H1 (cell line): ENCODE results near the gene RAB1A. TPM values are rescaled to one million over a fixed set of nuclear protein-coding genes. Genes with fewer than 3 reads are reported as not detected.
A peak's percentile ranks its signal among the peaks of the same experiment; 100 is the strongest.

Experiments used
- CTCF ChIA-PET: fragments of 300-600 bp; sonication (Branson Sonifier 250); formaldehyde crosslinking; loops from one replicate; lab custom pipeline; 2021; ENCODE audit not compliant: partially characterized antibody; lab: Charles Lee
- POLR2A ChIA-PET: fragments of 300-600 bp; sonication (Branson Sonifier 250); formaldehyde crosslinking; loops from one replicate; lab custom pipeline; 2021; ENCODE audit warnings: inconsistent platforms; ENCODE audit not compliant: partially characterized antibody; lab: Charles Lee
- DNase-seq, 2 experiments: peaks; one replicate each; pipeline versions ENCODE4 v3.0.0 to v3.0.0-alpha.2; 2010 to 2022; ENCODE audit warnings: low spot score in 2 of 2, low read depth in 1 of 2, mixed read lengths in 1 of 2
- FAIRE-seq: peaks from 2 replicates; lab custom pipeline; 2011; peaks lifted over from hg19 to GRCh38; lab: Jason Lieb, UNC
- H2AFZ ChIP-seq: 2 replicates; pipeline ENCODE4 v1.8.1; 2012; ENCODE audit warnings: low read length, inconsistent platforms
- H2AK5ac ChIP-seq: 2 replicates; pipeline ENCODE4 v1.6.1; 2013; ENCODE audit warnings: low read depth, low read length
- H2BK120ac ChIP-seq: replicated peaks from 2 replicates; pipeline ENCODE3; 2013; ENCODE audit warnings: low read depth, low read length, inconsistent platforms
- H2BK12ac ChIP-seq: 2 replicates; pipeline ENCODE4 v1.6.1; 2013; ENCODE audit warnings: low read depth, low read length
- H2BK15ac ChIP-seq: 2 replicates; pipeline ENCODE4 v1.6.1; 2013; ENCODE audit warnings: low read length
- H2BK20ac ChIP-seq: 2 replicates; pipeline ENCODE4 v1.6.1; 2013; ENCODE audit warnings: low read length
- H2BK5ac ChIP-seq: 2 replicates; pipeline ENCODE4 v1.6.1; 2013; ENCODE audit warnings: low read depth, low read length
- H3K14ac ChIP-seq: 2 replicates; pipeline ENCODE4 v1.6.1; 2013; ENCODE audit warnings: inconsistent platforms; ENCODE audit not compliant: insufficient read length
- H3K18ac ChIP-seq: 2 replicates; pipeline ENCODE4 v1.6.1; 2013; ENCODE audit warnings: low read length; ENCODE audit errors: extremely low read depth
- H3K23ac ChIP-seq: 2 replicates; pipeline ENCODE4 v1.6.1; 2013; ENCODE audit warnings: inconsistent platforms; ENCODE audit not compliant: insufficient read length
- H3K23me2 ChIP-seq: 2 replicates; pipeline ENCODE4 v1.6.1; 2013; ENCODE audit warnings: low read depth, low read length
- H3K27ac ChIP-seq: 2 replicates; pipeline ENCODE4 v1.6.1; 2011; ENCODE audit warnings: low read depth, low read length, inconsistent platforms
- H3K27me3 ChIP-seq, 4 experiments: replicated peaks in 1 of 4; 1 replicate in 1 of 4; 2 replicates in 3 of 4; pipeline versions ENCODE4 v1.6.1 to v1.8.1; 2011 to 2013; ENCODE audit warnings: low read length in 3 of 4, mild to moderate bottlenecking in 3 of 4, inconsistent platforms in 2 of 4, mixed read lengths in 2 of 4, moderate library complexity in 1 of 4; ENCODE audit not compliant: control insufficient read depth in 3 of 4, insufficient read depth in 3 of 4; ENCODE audit errors: extremely low read depth in 1 of 4
- H3K36me3 ChIP-seq, 4 experiments: 2 replicates each; pipeline versions ENCODE4 v1.6.1 to v1.8.1; 2011 to 2013; ENCODE audit warnings: mild to moderate bottlenecking in 4 of 4, low read length in 3 of 4, moderate library complexity in 2 of 4, control low read depth in 1 of 4, inconsistent platforms in 1 of 4; ENCODE audit not compliant: insufficient read depth in 4 of 4, control insufficient read depth in 2 of 4
- H3K4ac ChIP-seq: replicated peaks from 2 replicates; pipeline ENCODE3; 2013; ENCODE audit warnings: low read length, low read depth, mixed read lengths, inconsistent platforms; ENCODE audit not compliant: insufficient read length
- H3K4me1 ChIP-seq, 4 experiments: replicated peaks in 1 of 4; 1 replicate in 1 of 4; 2 replicates in 3 of 4; pipeline versions ENCODE4 v1.6.1 to v1.8.1; 2011 to 2013; ENCODE audit warnings: low read length in 3 of 4, inconsistent platforms in 2 of 4, mixed read lengths in 1 of 4; ENCODE audit not compliant: insufficient read depth in 4 of 4, control insufficient read depth in 3 of 4
- H3K4me2 ChIP-seq, 2 experiments: 2 replicates each; pipeline versions ENCODE4 v1.6.1 to v1.8.1; 2011 to 2013; ENCODE audit warnings: low read depth in 2 of 2, low read length in 2 of 2, control low read depth in 1 of 2, inconsistent platforms in 1 of 2, mild to moderate bottlenecking in 1 of 2; ENCODE audit not compliant: insufficient read depth in 1 of 2
- H3K4me3 ChIP-seq, 4 experiments: fragments of 200-600, 300-600 bp in 1 of 4; sonication (generic), shearing (Covaris generic), sonication (Bioruptor Twin) in 1 of 4; 2 replicates each; pipeline versions ENCODE4 v1.5.1 to v1.8.1; 2011 to 2016; ENCODE audit warnings: low read length in 4 of 4, low read depth in 3 of 4, control low read depth in 2 of 4, inconsistent platforms in 2 of 4, mild to moderate bottlenecking in 2 of 4, mixed read lengths in 1 of 4, moderate library complexity in 1 of 4; ENCODE audit not compliant: insufficient read depth in 2 of 4; ENCODE audit errors: extremely low read depth in 1 of 4
- H3K56ac ChIP-seq: replicated peaks from 2 replicates; pipeline ENCODE3; 2013; ENCODE audit warnings: low read depth, mild to moderate bottlenecking, mixed read lengths, low read length, inconsistent platforms; ENCODE audit not compliant: insufficient read length
- H3K79me1 ChIP-seq: 2 replicates; pipeline ENCODE4 v1.6.1; 2013; ENCODE audit warnings: low read depth, low read length, control low read depth
- H3K79me2 ChIP-seq, 2 experiments: 2 replicates each; pipeline versions ENCODE4 v1.6.1 to v1.8.1; 2012 to 2013; ENCODE audit warnings: low read length in 2 of 2, mild to moderate bottlenecking in 2 of 2, inconsistent platforms in 1 of 2; ENCODE audit not compliant: insufficient read depth in 2 of 2, control insufficient read depth in 1 of 2
- H3K9ac ChIP-seq, 4 experiments: replicated peaks in 1 of 4; 1 replicate in 1 of 4; 2 replicates in 3 of 4; pipeline versions ENCODE4 v1.6.1 to v1.8.1; 2011 to 2013; ENCODE audit warnings: low read depth in 3 of 4, low read length in 3 of 4, control low read depth in 2 of 4, mild to moderate bottlenecking in 2 of 4, moderate library complexity in 2 of 4, inconsistent platforms in 1 of 4; ENCODE audit errors: extremely low read depth in 1 of 4
- H3K9me3 ChIP-seq, 2 experiments: 2 replicates each; pipeline versions ENCODE4 v1.6.1 to v1.8.1; 2012 to 2013; ENCODE audit warnings: mild to moderate bottlenecking in 2 of 2, moderate library complexity in 2 of 2, control low read depth in 1 of 2, inconsistent platforms in 1 of 2, low read depth in 1 of 2, low read length in 1 of 2, mixed read lengths in 1 of 2; ENCODE audit not compliant: insufficient read depth in 2 of 2
- H4K20me1 ChIP-seq, 2 experiments: replicated peaks in 1 of 2; 2 replicates each; pipeline versions ENCODE3 to v1.8.1; 2011 to 2013; ENCODE audit warnings: inconsistent platforms in 2 of 2, low read length in 2 of 2, mild to moderate bottlenecking in 1 of 2; ENCODE audit not compliant: insufficient read depth in 2 of 2, control insufficient read depth in 1 of 2
- H4K5ac ChIP-seq: 2 replicates; pipeline ENCODE4 v1.6.1; 2013; ENCODE audit warnings: low read length, low read depth, mixed read lengths, inconsistent platforms; ENCODE audit not compliant: insufficient read length
- H4K8ac ChIP-seq: 2 replicates; pipeline ENCODE4 v1.8.0; 2013; ENCODE audit warnings: mild to moderate bottlenecking, moderate library complexity, low read length, inconsistent platforms; ENCODE audit not compliant: insufficient read depth; ENCODE audit errors: extremely low read depth
- H4K91ac ChIP-seq: replicated peaks from 2 replicates; pipeline ENCODE3; 2013; ENCODE audit warnings: low read length, mixed read lengths, inconsistent platforms; ENCODE audit not compliant: insufficient read length
- EZH2 ChIP-seq: fragments of 200-600 bp; sonication (generic); IDR thresholded peaks from 2 replicates; pipeline ENCODE4 v1.7.1; 2012; ENCODE audit warnings: low read depth, mild to moderate bottlenecking, moderate library complexity, low read length, inconsistent platforms; ENCODE audit not compliant: severe bottlenecking
- HDAC6 ChIP-seq: IDR thresholded peaks from one replicate; pipeline ENCODE4 v1.7.1; 2012; ENCODE audit warnings: low read depth, mild to moderate bottlenecking, inconsistent platforms, low read length, moderate library complexity
- KDM1A ChIP-seq: fragments of 200-600, 300-600 bp; sonication (generic); IDR thresholded peaks from 2 replicates; pipeline ENCODE4 v1.7.1; 2016; ENCODE audit warnings: mild to moderate bottlenecking, low read length, borderline replicate concordance
- KDM5A ChIP-seq: fragments of 200-600 bp; IDR thresholded peaks from 2 replicates; pipeline ENCODE4 v1.7.1; 2012; ENCODE audit warnings: mild to moderate bottlenecking, low read length, inconsistent platforms, mixed read lengths
- RXRA ChIP-seq: IDR thresholded peaks from 2 replicates; pipeline ENCODE4 v1.6.1; 2011; ENCODE audit warnings: low read depth, mild to moderate bottlenecking, low read length, moderate library complexity; ENCODE audit not compliant: insufficient read depth
- YY1 ChIP-seq: IDR thresholded peaks from 2 replicates; pipeline ENCODE4 v1.6.1; 2011; ENCODE audit warnings: low read depth, mild to moderate bottlenecking, low read length
- WGBS, 2 experiments: shearing (Covaris generic) in 1 of 2; methylation state at CpG; one replicate each; pipeline versions ENCODE4 v1.1.6 to v1.1.7; 2013 to 2015; ENCODE audit warnings: low lambda C conversion rate in 2 of 2, mixed read lengths in 2 of 2, inconsistent platforms in 1 of 2, low coverage in 1 of 2, missing lambda C conversion rate in 1 of 2; ENCODE audit not compliant: insufficient replicate concordance in 2 of 2, insufficient coverage in 1 of 2, insufficient read length in 1 of 2; ENCODE audit errors: extremely low coverage in 1 of 2, missing lambda C conversion rate in 1 of 2; 5-methylcytosine and 5-hydroxymethylcytosine counted together
- polyA plus RNA-seq, 7 experiments: library from polyadenylated mRNA; depleted of rRNA in 3 of 7; stranded (reverse) in 5 of 7; unstranded in 2 of 7; fragments of >200 nt in 5 of 7; fragments of 200-250 nt in 2 of 7; gene quantifications; 1 replicate in 5 of 7; 2 replicates in 1 of 7; 4 replicates in 1 of 7; pipeline versions ENCODE4 v1.2.1 to v1.2.3, GENCODE V29; 2011 to 2013; ENCODE audit warnings: missing spikeins in 2 of 7, mixed read lengths in 2 of 7
- total RNA-seq: library from RNA; stranded (reverse); fragmentation: NEBNext Ultra II Directional; extraction: Animal tissue kit (Norgen Biotek cat#: 25700); gene quantifications from 2 replicates; pipeline ENCODE4 v1.2.1, GENCODE V29; 2021
- TF ChIP-seq, protein P1 (sequence below): IDR thresholded peaks from 2 replicates; pipeline ENCODE4 v1.6.1; 2011; ENCODE audit warnings: low read depth, mild to moderate bottlenecking, low read length; ENCODE audit not compliant: insufficient read depth
- TF ChIP-seq, protein P2 (sequence below): IDR thresholded peaks from 2 replicates; pipeline ENCODE4 v1.6.1; 2012; ENCODE audit warnings: low read length, inconsistent platforms
- TF ChIP-seq, protein P3 (sequence below): IDR thresholded peaks from 2 replicates; pipeline ENCODE4 v1.6.1; 2011; ENCODE audit warnings: low read length, improper control_type of control experiment

RAB1A gene
- total and polyA plus RNA-seq, 2 of the 8 experiments (the other 6 are each of a cell fraction or from before 2014, with no cell fraction given): 77.9 to 120 TPM

DNA sequence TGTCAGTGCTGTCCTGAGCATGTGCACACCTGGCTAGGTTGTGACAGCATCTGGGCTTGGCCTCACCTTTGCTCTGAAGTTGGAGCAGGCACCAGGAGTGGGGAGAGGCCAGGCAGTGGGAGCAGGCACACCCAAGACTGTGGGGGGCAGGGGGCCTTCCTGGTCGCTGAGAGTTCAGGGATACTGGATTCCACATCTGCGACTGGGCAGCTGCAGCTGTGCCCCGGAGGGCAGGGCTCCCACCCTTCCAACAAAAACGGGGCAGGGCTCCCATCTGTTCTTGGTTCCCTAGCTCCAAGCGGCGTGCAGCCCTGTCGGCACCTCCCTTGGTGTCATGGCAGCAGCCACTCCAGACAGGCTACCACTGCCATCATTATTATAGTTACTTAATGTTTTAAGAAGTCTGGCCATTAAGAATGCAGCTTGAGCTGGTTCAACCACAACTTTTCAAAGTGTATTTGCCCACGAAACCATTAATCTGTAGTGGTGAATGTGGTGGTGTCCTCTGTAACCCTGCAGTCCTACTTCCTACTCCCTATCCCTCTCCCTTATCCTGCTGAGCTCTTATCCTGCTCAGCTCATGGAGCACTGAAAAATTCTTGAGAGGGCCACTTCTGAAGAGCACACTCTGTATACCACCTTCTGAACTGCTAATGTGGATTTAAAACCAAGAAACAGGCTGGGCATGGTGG, 48.0 kb upstream of the RAB1A start:
- Histone ChIP-seq H3K27ac (no peak overlapping the region), H4K20me1 (no peaks in the 10 kb centered on the region), H4K5ac (no peak overlapping the region), H4K8ac (no peak overlapping the region), H3K56ac (no peak overlapping the region), H3K23ac (no peak overlapping the region), H2AK5ac (no peak overlapping the region), H3K79me2 (no peaks in the 10 kb centered on the region), H2BK20ac (no peak overlapping the region), H3K14ac (no peak overlapping the region), H3K4ac (no peak overlapping the region), H3K4me3 (no peak overlapping the region), H2AFZ (no peak overlapping the region), H3K4me1 (no peaks in the 10 kb centered on the region), H3K36me3 (no peaks in the 10 kb centered on the region), H3K79me1 (no peaks in the 10 kb centered on the region; the same call in 1 of the 2 replicates), H3K18ac (no peak overlapping the region; the same call in 1 of the 2 replicates), H2BK12ac (no peak overlapping the region), H3K23me2 (no peaks in the 10 kb centered on the region), H2BK15ac (no peak overlapping the region), H3K9me3 (no peaks in the 10 kb centered on the region), H2BK120ac (no peak overlapping the region), H2BK5ac (no peak overlapping the region), H3K27me3 (no peaks in the 10 kb centered on the region), H4K91ac (no peak overlapping the region), H3K4me2 (no peak overlapping the region), H3K9ac (no peak overlapping the region)
- CTCF ChIA-PET: interaction anchor here (0.8 to 1.8 kb wide), 5 partner anchors 9 to 113 kb away, joined by 3 to 8 read pairs (median 4); no protein-coding TSS in a partner anchor
- WGBS, 2 experiments: 85% methylated on average over 8 of the region's 8 CpGs; no CpG with 5 or more reads in 1 of the 2 experiments
- no peak for FAIRE-seq
- POLR2A ChIA-PET: interaction anchor here (2.1 kb wide), 1 partner anchor 9 kb away, joined by 5 read pairs; no protein-coding TSS in a partner anchor
- peak in 1 of 2 experiments; percentile 28 for DNase-seq
- TF ChIP-seq, protein P1, sequence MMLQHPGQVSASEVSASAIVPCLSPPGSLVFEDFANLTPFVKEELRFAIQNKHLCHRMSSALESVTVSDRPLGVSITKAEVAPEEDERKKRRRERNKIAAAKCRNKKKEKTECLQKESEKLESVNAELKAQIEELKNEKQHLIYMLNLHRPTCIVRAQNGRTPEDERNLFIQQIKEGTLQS: no peak
- TF ChIP-seq RXRA (no peak), YY1 (no peak), EZH2 (no peak), HDAC6 (no peak), KDM1A (no peak), KDM5A (no peak)
- TF ChIP-seq, protein P2, sequence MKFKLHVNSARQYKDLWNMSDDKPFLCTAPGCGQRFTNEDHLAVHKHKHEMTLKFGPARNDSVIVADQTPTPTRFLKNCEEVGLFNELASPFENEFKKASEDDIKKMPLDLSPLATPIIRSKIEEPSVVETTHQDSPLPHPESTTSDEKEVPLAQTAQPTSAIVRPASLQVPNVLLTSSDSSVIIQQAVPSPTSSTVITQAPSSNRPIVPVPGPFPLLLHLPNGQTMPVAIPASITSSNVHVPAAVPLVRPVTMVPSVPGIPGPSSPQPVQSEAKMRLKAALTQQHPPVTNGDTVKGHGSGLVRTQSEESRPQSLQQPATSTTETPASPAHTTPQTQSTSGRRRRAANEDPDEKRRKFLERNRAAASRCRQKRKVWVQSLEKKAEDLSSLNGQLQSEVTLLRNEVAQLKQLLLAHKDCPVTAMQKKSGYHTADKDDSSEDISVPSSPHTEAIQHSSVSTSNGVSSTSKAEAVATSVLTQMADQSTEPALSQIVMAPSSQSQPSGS: no peak
- TF ChIP-seq, protein P3, sequence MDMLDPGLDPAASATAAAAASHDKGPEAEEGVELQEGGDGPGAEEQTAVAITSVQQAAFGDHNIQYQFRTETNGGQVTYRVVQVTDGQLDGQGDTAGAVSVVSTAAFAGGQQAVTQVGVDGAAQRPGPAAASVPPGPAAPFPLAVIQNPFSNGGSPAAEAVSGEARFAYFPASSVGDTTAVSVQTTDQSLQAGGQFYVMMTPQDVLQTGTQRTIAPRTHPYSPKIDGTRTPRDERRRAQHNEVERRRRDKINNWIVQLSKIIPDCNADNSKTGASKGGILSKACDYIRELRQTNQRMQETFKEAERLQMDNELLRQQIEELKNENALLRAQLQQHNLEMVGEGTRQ: no peak
